Chondrocyte (in vitro differentiated cells): ENCODE measurements around the gene LGALS7B. TPM values are rescaled to one million over a fixed set of nuclear protein-coding genes. Genes with fewer than 3 reads are reported as not detected.

Source experiments
- DNase-seq: peaks from one replicate; pipeline ENCODE4 v3.0.0; 2021; ENCODE audit warnings: mixed read lengths, low spot score
- H3K27ac Mint-ChIP-seq: one replicate; pipeline ENCODE4 v1.8.0; 2021; ENCODE audit warnings: mild to moderate bottlenecking, moderate library complexity, mixed read lengths; ENCODE audit not compliant: unreplicated experiment
- H3K27me3 Mint-ChIP-seq: 2 replicates; pipeline ENCODE4 v1.8.0; 2021; ENCODE audit warnings: low read depth, mixed read lengths
- H3K36me3 Mint-ChIP-seq: 2 replicates; pipeline ENCODE4 v1.8.0; 2021; ENCODE audit warnings: low read depth, mixed read lengths
- H3K4me1 Mint-ChIP-seq: 2 replicates; pipeline ENCODE4 v1.8.0; 2021; ENCODE audit warnings: low read depth, mild to moderate bottlenecking, mixed read lengths
- H3K4me3 Mint-ChIP-seq: one replicate; pipeline ENCODE4 v1.8.0; 2021; ENCODE audit warnings: mild to moderate bottlenecking, moderate library complexity, mixed read lengths; ENCODE audit not compliant: unreplicated experiment
- H3K9me3 Mint-ChIP-seq: 2 replicates; pipeline ENCODE4 v1.8.0; 2021; ENCODE audit warnings: low read depth, mixed read lengths
- long read RNA-seq: library from polyadenylated mRNA; stranded (forward); transcript quantifications from one replicate; pipeline ENCODE4 v2.0.0, GENCODE V29; 2021
- total RNA-seq: library from RNA; stranded (reverse); gene quantifications from 3 replicates; pipeline ENCODE4 v1.2.1, GENCODE V29; 2021
- TF ChIP-seq, protein P1 (sequence below): fragments of 200-600 bp; sonication (generic); IDR thresholded peaks from 2 replicates; pipeline ENCODE4 v1.5.0; 2021; ENCODE audit warnings: antibody characterized with exemption, mild to moderate bottlenecking, moderate library complexity

Gene LGALS7B
- not detected in 3 replicates for total RNA-seq
- long read RNA-seq: 0 reads

DNA sequence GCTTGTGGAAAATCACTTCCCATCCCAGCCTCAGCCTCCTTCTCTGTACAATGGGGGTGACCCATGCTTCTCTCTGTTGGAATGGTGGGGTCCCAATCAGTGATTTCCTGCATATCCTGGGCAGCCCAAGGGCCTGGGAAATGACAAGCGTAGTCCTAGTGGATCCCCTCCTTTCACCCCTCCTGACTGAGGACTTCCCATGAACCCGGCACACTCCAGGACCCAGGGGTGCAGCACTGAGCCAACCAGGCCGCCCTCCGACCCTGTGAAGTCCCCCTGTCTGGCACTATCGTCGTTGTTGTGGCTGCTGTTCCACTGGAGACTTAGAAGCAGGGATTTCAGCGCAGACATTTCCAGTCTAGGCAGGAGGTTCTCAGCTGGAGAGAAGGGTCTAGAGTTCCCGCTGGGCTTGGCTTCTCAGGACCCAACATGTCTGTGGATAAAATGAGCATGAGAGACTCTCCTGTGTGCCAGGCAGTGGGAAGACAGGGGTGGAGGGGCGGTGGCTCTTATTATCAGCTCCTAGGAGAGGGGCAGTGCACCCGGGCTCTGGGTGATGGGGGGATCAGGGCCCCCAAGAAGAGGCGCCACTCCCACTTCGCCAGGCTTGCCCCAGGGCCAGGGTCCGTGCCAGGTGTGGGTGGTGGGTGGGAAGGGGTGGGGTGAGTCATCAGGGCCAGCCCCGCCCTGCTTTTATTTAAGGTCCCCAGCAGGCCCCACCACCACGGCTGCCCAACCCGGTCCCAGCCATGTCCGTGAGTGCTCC lies at the start of gene LGALS7B:
Gene LGALS7B (plus strand): TSS at position 723 of the 766 bp plus-strand sequence. CDS start 27 bp downstream, at position 750.
- DNase-seq: no peak
- no peak within 1 kb of the TSS for H3K4me3 Mint-ChIP-seq
- no peaks in the 10 kb centered on the region for H3K27me3 Mint-ChIP-seq
- H3K9me3 Mint-ChIP-seq: no peaks in the 10 kb centered on the region
- H3K27ac Mint-ChIP-seq: peak within 1 kb of the TSS; percentile 13
- H3K36me3 Mint-ChIP-seq: no peaks in the 10 kb centered on the region
- peaks cover 9% of the 10 kb centered on the region for H3K4me1 Mint-ChIP-seq
- TF ChIP-seq, protein P1, sequence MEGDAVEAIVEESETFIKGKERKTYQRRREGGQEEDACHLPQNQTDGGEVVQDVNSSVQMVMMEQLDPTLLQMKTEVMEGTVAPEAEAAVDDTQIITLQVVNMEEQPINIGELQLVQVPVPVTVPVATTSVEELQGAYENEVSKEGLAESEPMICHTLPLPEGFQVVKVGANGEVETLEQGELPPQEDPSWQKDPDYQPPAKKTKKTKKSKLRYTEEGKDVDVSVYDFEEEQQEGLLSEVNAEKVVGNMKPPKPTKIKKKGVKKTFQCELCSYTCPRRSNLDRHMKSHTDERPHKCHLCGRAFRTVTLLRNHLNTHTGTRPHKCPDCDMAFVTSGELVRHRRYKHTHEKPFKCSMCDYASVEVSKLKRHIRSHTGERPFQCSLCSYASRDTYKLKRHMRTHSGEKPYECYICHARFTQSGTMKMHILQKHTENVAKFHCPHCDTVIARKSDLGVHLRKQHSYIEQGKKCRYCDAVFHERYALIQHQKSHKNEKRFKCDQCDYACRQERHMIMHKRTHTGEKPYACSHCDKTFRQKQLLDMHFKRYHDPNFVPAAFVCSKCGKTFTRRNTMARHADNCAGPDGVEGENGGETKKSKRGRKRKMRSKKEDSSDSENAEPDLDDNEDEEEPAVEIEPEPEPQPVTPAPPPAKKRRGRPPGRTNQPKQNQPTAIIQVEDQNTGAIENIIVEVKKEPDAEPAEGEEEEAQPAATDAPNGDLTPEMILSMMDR: no peak

DNA sequence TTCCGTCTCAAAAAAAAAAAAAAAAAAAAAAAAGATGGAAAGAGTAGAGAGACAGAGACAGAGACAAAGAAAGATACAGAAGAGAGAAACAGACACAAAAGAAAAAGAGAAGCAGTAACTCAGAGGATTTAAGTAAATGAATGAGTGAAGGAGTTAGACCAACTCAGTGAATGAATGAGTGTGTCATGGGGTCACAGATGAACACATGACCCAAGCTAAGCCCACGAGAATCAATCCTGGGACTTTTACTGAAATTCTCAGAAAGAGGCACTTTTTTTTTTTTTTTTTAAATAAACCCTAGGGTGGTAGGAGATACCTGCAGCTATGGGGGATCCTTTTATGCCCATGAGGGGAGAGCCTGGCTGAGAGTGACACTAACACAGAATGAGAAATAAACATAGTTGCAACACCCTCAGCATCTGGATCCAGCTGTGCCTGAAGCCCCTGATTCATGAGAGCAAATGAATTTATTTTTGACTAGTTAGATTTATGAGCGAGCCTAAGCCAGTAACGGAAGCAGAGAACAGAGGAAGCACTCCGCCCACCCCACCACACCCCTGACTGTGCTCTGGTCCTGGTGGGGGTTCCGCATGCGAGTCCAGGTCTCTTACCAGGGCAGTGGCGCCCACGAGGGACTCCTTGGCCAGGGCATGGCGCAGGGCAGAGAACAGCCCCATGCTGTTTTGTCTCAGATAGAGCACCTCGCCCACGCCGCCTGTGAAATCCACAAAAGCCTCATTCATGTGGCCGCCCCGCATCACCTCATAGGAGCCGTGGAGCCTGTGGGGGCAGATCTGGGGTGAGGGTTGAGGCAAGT lies 49.4 kb upstream of the LGALS7B start:
- H3K27ac Mint-ChIP-seq: no peak overlapping the region
- no peaks in the 10 kb centered on the region for H3K36me3 Mint-ChIP-seq
- H3K9me3 Mint-ChIP-seq: no peaks in the 10 kb centered on the region
- H3K27me3 Mint-ChIP-seq: no peaks in the 10 kb centered on the region
- H3K4me1 Mint-ChIP-seq: peaks cover 13% of the 10 kb centered on the region
- TF ChIP-seq, protein P1: no peak
- H3K4me3 Mint-ChIP-seq: no peak overlapping the region
- peak; percentile 93 for DNase-seq

DNA sequence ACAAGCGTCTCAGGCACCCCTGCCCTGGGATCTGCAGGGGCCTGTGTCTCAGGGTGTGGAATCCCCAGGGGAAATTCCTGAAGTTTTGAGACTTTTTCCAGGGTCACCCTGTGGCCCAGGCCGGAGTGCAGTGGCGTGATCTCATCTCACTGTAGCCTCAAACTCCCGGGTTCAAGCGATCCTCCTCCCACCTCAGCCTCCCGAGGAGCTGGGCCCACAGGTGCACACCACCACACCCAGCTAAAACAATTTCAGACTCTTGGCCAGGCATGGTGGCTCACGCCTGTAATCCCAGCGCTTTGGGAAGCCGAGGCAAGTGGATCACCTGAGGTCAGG lies 48.8 kb upstream of the LGALS7B start:
- H3K4me1 Mint-ChIP-seq: peaks cover 7% of the 10 kb centered on the region
- no peak overlapping the region for H3K4me3 Mint-ChIP-seq
- H3K36me3 Mint-ChIP-seq: no peaks in the 10 kb centered on the region
- H3K27me3 Mint-ChIP-seq: no peaks in the 10 kb centered on the region
- no peak for DNase-seq
- H3K27ac Mint-ChIP-seq: no peak overlapping the region
- no peaks in the 10 kb centered on the region for H3K9me3 Mint-ChIP-seq
- TF ChIP-seq, protein P1: no peak

DNA sequence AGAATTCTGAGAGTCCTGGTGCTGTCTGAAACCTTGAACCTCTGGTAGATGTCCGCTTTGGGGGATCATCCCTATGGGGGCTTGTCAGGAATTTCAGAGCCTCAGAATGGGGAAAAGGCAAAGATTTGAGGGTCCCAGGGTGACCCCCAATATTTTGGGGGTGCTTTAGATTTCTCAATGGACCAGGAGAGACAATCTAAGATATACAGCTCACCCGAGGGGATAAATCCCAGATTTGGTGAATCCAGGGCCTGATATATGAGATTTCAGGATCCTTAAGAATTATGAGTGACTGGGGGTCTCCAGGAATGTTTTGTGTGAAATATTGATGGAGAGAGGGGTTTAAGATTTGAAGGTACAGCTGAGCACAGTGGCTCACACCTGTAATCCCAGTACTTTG lies 48.1 kb upstream of the LGALS7B start:
- TF ChIP-seq, protein P1: no peak
- Mint-ChIP-seq H3K4me1 (peaks cover 7% of the 10 kb centered on the region), H3K36me3 (no peaks in the 10 kb centered on the region), H3K9me3 (no peaks in the 10 kb centered on the region), H3K4me3 (no peak overlapping the region), H3K27ac (no peak overlapping the region), H3K27me3 (no peaks in the 10 kb centered on the region)
- DNase-seq: no peak

DNA sequence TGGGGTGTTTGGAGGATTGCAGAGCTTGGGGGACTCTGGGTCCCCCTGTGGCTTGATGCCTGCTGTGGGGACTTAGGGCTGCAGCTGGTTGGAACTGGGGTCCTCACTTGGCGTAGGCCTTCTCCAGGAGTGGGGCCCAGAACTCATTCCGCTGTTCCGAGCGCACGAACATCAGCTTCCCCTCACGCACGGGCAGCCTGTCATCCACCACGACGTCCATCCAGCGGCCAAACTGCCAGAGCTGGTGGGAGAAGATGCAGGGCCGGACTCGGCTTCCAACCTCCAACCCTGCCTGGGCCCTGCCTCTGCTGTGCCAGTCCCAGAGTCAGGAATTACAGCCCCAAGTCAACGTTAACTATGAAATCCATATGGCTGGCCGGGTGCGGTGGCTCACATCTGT lies 47.3 kb upstream of the LGALS7B start:
- H3K36me3 Mint-ChIP-seq: no peaks in the 10 kb centered on the region
- H3K4me3 Mint-ChIP-seq: no peak overlapping the region
- no peaks in the 10 kb centered on the region for H3K27me3 Mint-ChIP-seq
- no peaks in the 10 kb centered on the region for H3K9me3 Mint-ChIP-seq
- DNase-seq: peak; percentile 82
- peaks cover 4% of the 10 kb centered on the region for H3K4me1 Mint-ChIP-seq
- H3K27ac Mint-ChIP-seq: no peak overlapping the region
- TF ChIP-seq, protein P1: no peak
